H1 (cell line): Measurements from ENCODE around the gene PHYH. TPM values are rescaled to one million over a fixed set of nuclear protein-coding genes. Genes with fewer than 3 reads are reported as not detected.

ENCODE experiments used
- CTCF ChIA-PET: fragments of 300-600 bp; sonication (Branson Sonifier 250); formaldehyde crosslinking; loops from one replicate; lab custom pipeline; 2021; ENCODE audit not compliant: partially characterized antibody; lab: Charles Lee
- POLR2A ChIA-PET: fragments of 300-600 bp; sonication (Branson Sonifier 250); formaldehyde crosslinking; loops from one replicate; lab custom pipeline; 2021; ENCODE audit warnings: inconsistent platforms; ENCODE audit not compliant: partially characterized antibody; lab: Charles Lee
- DNase-seq, 2 experiments: peaks; one replicate each; pipeline versions ENCODE4 v3.0.0 to v3.0.0-alpha.2; 2010 to 2022; ENCODE audit warnings: low spot score in 2 of 2, low read depth in 1 of 2, mixed read lengths in 1 of 2
- FAIRE-seq: peaks from 2 replicates; lab custom pipeline; 2011; peaks lifted over from hg19 to GRCh38; lab: Jason Lieb, UNC
- H2AFZ ChIP-seq: 2 replicates; pipeline ENCODE4 v1.8.1; 2012; ENCODE audit warnings: low read length, inconsistent platforms
- H2AK5ac ChIP-seq: 2 replicates; pipeline ENCODE4 v1.6.1; 2013; ENCODE audit warnings: low read depth, low read length
- H2BK120ac ChIP-seq: replicated peaks from 2 replicates; pipeline ENCODE3; 2013; ENCODE audit warnings: low read depth, low read length, inconsistent platforms
- H2BK12ac ChIP-seq: 2 replicates; pipeline ENCODE4 v1.6.1; 2013; ENCODE audit warnings: low read depth, low read length
- H2BK15ac ChIP-seq: 2 replicates; pipeline ENCODE4 v1.6.1; 2013; ENCODE audit warnings: low read length
- H2BK20ac ChIP-seq: 2 replicates; pipeline ENCODE4 v1.6.1; 2013; ENCODE audit warnings: low read length
- H2BK5ac ChIP-seq: 2 replicates; pipeline ENCODE4 v1.6.1; 2013; ENCODE audit warnings: low read depth, low read length
- H3K14ac ChIP-seq: 2 replicates; pipeline ENCODE4 v1.6.1; 2013; ENCODE audit warnings: inconsistent platforms; ENCODE audit not compliant: insufficient read length
- H3K18ac ChIP-seq: 2 replicates; pipeline ENCODE4 v1.6.1; 2013; ENCODE audit warnings: low read length; ENCODE audit errors: extremely low read depth
- H3K23ac ChIP-seq: 2 replicates; pipeline ENCODE4 v1.6.1; 2013; ENCODE audit warnings: inconsistent platforms; ENCODE audit not compliant: insufficient read length
- H3K23me2 ChIP-seq: 2 replicates; pipeline ENCODE4 v1.6.1; 2013; ENCODE audit warnings: low read depth, low read length
- H3K27ac ChIP-seq: 2 replicates; pipeline ENCODE4 v1.6.1; 2011; ENCODE audit warnings: low read depth, low read length, inconsistent platforms
- H3K27me3 ChIP-seq, 4 experiments: replicated peaks in 1 of 4; 1 replicate in 1 of 4; 2 replicates in 3 of 4; pipeline versions ENCODE4 v1.6.1 to v1.8.1; 2011 to 2013; ENCODE audit warnings: low read length in 3 of 4, mild to moderate bottlenecking in 3 of 4, inconsistent platforms in 2 of 4, mixed read lengths in 2 of 4, moderate library complexity in 1 of 4; ENCODE audit not compliant: control insufficient read depth in 3 of 4, insufficient read depth in 3 of 4; ENCODE audit errors: extremely low read depth in 1 of 4
- H3K36me3 ChIP-seq, 4 experiments: 2 replicates each; pipeline versions ENCODE4 v1.6.1 to v1.8.1; 2011 to 2013; ENCODE audit warnings: mild to moderate bottlenecking in 4 of 4, low read length in 3 of 4, moderate library complexity in 2 of 4, control low read depth in 1 of 4, inconsistent platforms in 1 of 4; ENCODE audit not compliant: insufficient read depth in 4 of 4, control insufficient read depth in 2 of 4
- H3K4ac ChIP-seq: replicated peaks from 2 replicates; pipeline ENCODE3; 2013; ENCODE audit warnings: low read length, low read depth, mixed read lengths, inconsistent platforms; ENCODE audit not compliant: insufficient read length
- H3K4me1 ChIP-seq, 4 experiments: replicated peaks in 1 of 4; 1 replicate in 1 of 4; 2 replicates in 3 of 4; pipeline versions ENCODE4 v1.6.1 to v1.8.1; 2011 to 2013; ENCODE audit warnings: low read length in 3 of 4, inconsistent platforms in 2 of 4, mixed read lengths in 1 of 4; ENCODE audit not compliant: insufficient read depth in 4 of 4, control insufficient read depth in 3 of 4
- H3K4me2 ChIP-seq, 2 experiments: 2 replicates each; pipeline versions ENCODE4 v1.6.1 to v1.8.1; 2011 to 2013; ENCODE audit warnings: low read depth in 2 of 2, low read length in 2 of 2, control low read depth in 1 of 2, inconsistent platforms in 1 of 2, mild to moderate bottlenecking in 1 of 2; ENCODE audit not compliant: insufficient read depth in 1 of 2
- H3K4me3 ChIP-seq, 4 experiments: fragments of 200-600, 300-600 bp in 1 of 4; sonication (generic), shearing (Covaris generic), sonication (Bioruptor Twin) in 1 of 4; 2 replicates each; pipeline versions ENCODE4 v1.5.1 to v1.8.1; 2011 to 2016; ENCODE audit warnings: low read length in 4 of 4, low read depth in 3 of 4, control low read depth in 2 of 4, inconsistent platforms in 2 of 4, mild to moderate bottlenecking in 2 of 4, mixed read lengths in 1 of 4, moderate library complexity in 1 of 4; ENCODE audit not compliant: insufficient read depth in 2 of 4; ENCODE audit errors: extremely low read depth in 1 of 4
- H3K56ac ChIP-seq: replicated peaks from 2 replicates; pipeline ENCODE3; 2013; ENCODE audit warnings: low read depth, mild to moderate bottlenecking, mixed read lengths, low read length, inconsistent platforms; ENCODE audit not compliant: insufficient read length
- H3K79me1 ChIP-seq: 2 replicates; pipeline ENCODE4 v1.6.1; 2013; ENCODE audit warnings: low read depth, low read length, control low read depth
- H3K79me2 ChIP-seq, 2 experiments: 2 replicates each; pipeline versions ENCODE4 v1.6.1 to v1.8.1; 2012 to 2013; ENCODE audit warnings: low read length in 2 of 2, mild to moderate bottlenecking in 2 of 2, inconsistent platforms in 1 of 2; ENCODE audit not compliant: insufficient read depth in 2 of 2, control insufficient read depth in 1 of 2
- H3K9ac ChIP-seq, 4 experiments: replicated peaks in 1 of 4; 1 replicate in 1 of 4; 2 replicates in 3 of 4; pipeline versions ENCODE4 v1.6.1 to v1.8.1; 2011 to 2013; ENCODE audit warnings: low read depth in 3 of 4, low read length in 3 of 4, control low read depth in 2 of 4, mild to moderate bottlenecking in 2 of 4, moderate library complexity in 2 of 4, inconsistent platforms in 1 of 4; ENCODE audit errors: extremely low read depth in 1 of 4
- H3K9me3 ChIP-seq, 2 experiments: 2 replicates each; pipeline versions ENCODE4 v1.6.1 to v1.8.1; 2012 to 2013; ENCODE audit warnings: mild to moderate bottlenecking in 2 of 2, moderate library complexity in 2 of 2, control low read depth in 1 of 2, inconsistent platforms in 1 of 2, low read depth in 1 of 2, low read length in 1 of 2, mixed read lengths in 1 of 2; ENCODE audit not compliant: insufficient read depth in 2 of 2
- H4K20me1 ChIP-seq, 2 experiments: replicated peaks in 1 of 2; 2 replicates each; pipeline versions ENCODE3 to v1.8.1; 2011 to 2013; ENCODE audit warnings: inconsistent platforms in 2 of 2, low read length in 2 of 2, mild to moderate bottlenecking in 1 of 2; ENCODE audit not compliant: insufficient read depth in 2 of 2, control insufficient read depth in 1 of 2
- H4K5ac ChIP-seq: 2 replicates; pipeline ENCODE4 v1.6.1; 2013; ENCODE audit warnings: low read length, low read depth, mixed read lengths, inconsistent platforms; ENCODE audit not compliant: insufficient read length
- H4K8ac ChIP-seq: 2 replicates; pipeline ENCODE4 v1.8.0; 2013; ENCODE audit warnings: mild to moderate bottlenecking, moderate library complexity, low read length, inconsistent platforms; ENCODE audit not compliant: insufficient read depth; ENCODE audit errors: extremely low read depth
- H4K91ac ChIP-seq: replicated peaks from 2 replicates; pipeline ENCODE3; 2013; ENCODE audit warnings: low read length, mixed read lengths, inconsistent platforms; ENCODE audit not compliant: insufficient read length
- CEBPB ChIP-seq: IDR thresholded peaks from 2 replicates; pipeline ENCODE4 v1.6.1; 2012; ENCODE audit warnings: low read depth, low read length
- CREB1 ChIP-seq: IDR thresholded peaks from 2 replicates; pipeline ENCODE4 v1.6.1; 2012; ENCODE audit warnings: inconsistent platforms
- CTCF ChIP-seq, 3 experiments: IDR thresholded peaks; 1 replicate in 2 of 3; 2 replicates in 1 of 3; pipeline versions ENCODE4 v1.5.1 to v1.6.1; 2011; ENCODE audit warnings: low read length in 3 of 3, mild to moderate bottlenecking in 3 of 3, inconsistent platforms in 2 of 3, low read depth in 1 of 3, moderate library complexity in 1 of 3; ENCODE audit not compliant: insufficient read depth in 1 of 3; ENCODE audit errors: control extremely low read depth in 1 of 3
- FOSL1 ChIP-seq: IDR thresholded peaks from 2 replicates; pipeline ENCODE4 v1.6.1; 2011; ENCODE audit warnings: mild to moderate bottlenecking, low read depth, low read length, moderate library complexity; ENCODE audit not compliant: insufficient read depth
- RNF2 ChIP-seq: fragments of 200-900, 300-1000 bp; sonication (generic); IDR thresholded peaks from 2 replicates; pipeline ENCODE4 v1.7.1; 2016; ENCODE audit warnings: borderline replicate concordance, low read depth, mild to moderate bottlenecking, antibody characterized with exemption, low read length; ENCODE audit not compliant: poor library complexity, severe bottlenecking; ENCODE audit errors: missing control alignments
- SAP30 ChIP-seq: fragments of 300-600 bp; sonication (generic); IDR thresholded peaks from 2 replicates; pipeline ENCODE4 v1.7.1; 2012; ENCODE audit warnings: low read length, moderate library complexity, mild to moderate bottlenecking, inconsistent platforms; ENCODE audit not compliant: insufficient read depth, insufficient replicate concordance
- SP1 ChIP-seq: IDR thresholded peaks from 2 replicates; pipeline ENCODE4 v1.6.1; 2011; ENCODE audit warnings: low read depth, low read length
- SP2 ChIP-seq: IDR thresholded peaks from 2 replicates; pipeline ENCODE4 v1.6.1; 2012; ENCODE audit warnings: mild to moderate bottlenecking, low read length, inconsistent platforms
- SUZ12 ChIP-seq: fragments of 200-600 bp; sonication (generic); IDR thresholded peaks from 2 replicates; pipeline ENCODE4 v1.6.1; 2012; ENCODE audit warnings: mild to moderate bottlenecking, inconsistent platforms, low read length, moderate library complexity, mixed read lengths
- TAF1 ChIP-seq: IDR thresholded peaks from 2 replicates; pipeline ENCODE4 v1.6.1; 2011; ENCODE audit warnings: mild to moderate bottlenecking, low read depth, low read length
- TBP ChIP-seq: IDR thresholded peaks from 2 replicates; pipeline ENCODE4 v1.6.1; 2011; ENCODE audit warnings: low read depth, low read length, improper control_type of control experiment
- WGBS, 2 experiments: shearing (Covaris generic) in 1 of 2; methylation state at CpG; one replicate each; pipeline versions ENCODE4 v1.1.6 to v1.1.7; 2013 to 2015; ENCODE audit warnings: low lambda C conversion rate in 2 of 2, mixed read lengths in 2 of 2, inconsistent platforms in 1 of 2, low coverage in 1 of 2, missing lambda C conversion rate in 1 of 2; ENCODE audit not compliant: insufficient replicate concordance in 2 of 2, insufficient coverage in 1 of 2, insufficient read length in 1 of 2; ENCODE audit errors: extremely low coverage in 1 of 2, missing lambda C conversion rate in 1 of 2; 5-methylcytosine and 5-hydroxymethylcytosine counted together
- polyA plus RNA-seq, 7 experiments: library from polyadenylated mRNA; depleted of rRNA in 3 of 7; stranded (reverse) in 5 of 7; unstranded in 2 of 7; fragments of >200 nt in 5 of 7; fragments of 200-250 nt in 2 of 7; gene quantifications; 1 replicate in 5 of 7; 2 replicates in 1 of 7; 4 replicates in 1 of 7; pipeline versions ENCODE4 v1.2.1 to v1.2.3, GENCODE V29; 2011 to 2013; ENCODE audit warnings: missing spikeins in 2 of 7, mixed read lengths in 2 of 7
- total RNA-seq: library from RNA; stranded (reverse); fragmentation: NEBNext Ultra II Directional; extraction: Animal tissue kit (Norgen Biotek cat#: 25700); gene quantifications from 2 replicates; pipeline ENCODE4 v1.2.1, GENCODE V29; 2021

The PHYH gene
- total and polyA plus RNA-seq, 2 of the 8 experiments (the other 6 are each of a cell fraction or from before 2014, with no cell fraction given) = 22.0 to 22.7 TPM

GRCh38 chr10:13328613-13329012 is 28.7 kb upstream of the PHYH start:
- H3K27me3 ChIP-seq = no peaks in the 10 kb centered on the region
- H3K14ac ChIP-seq = no peak overlapping the region
- peaks cover 12 to 14% of the 10 kb centered on the region in 2 experiments for H4K20me1 ChIP-seq
- FAIRE-seq (no peak), DNase-seq (no peak)
- H2BK120ac ChIP-seq = no peak overlapping the region
- H3K23me2 ChIP-seq = peaks cover 2% of the 10 kb centered on the region; the same call in 1 of the 2 replicates
- no peak overlapping the region for H3K56ac ChIP-seq
- H3K23ac ChIP-seq = no peak overlapping the region
- H2BK5ac ChIP-seq = no peak overlapping the region
- H2BK20ac ChIP-seq = no peak overlapping the region
- H4K8ac ChIP-seq = peak overlapping the region; percentile 57; the same call in 1 of the 2 replicates
- H4K91ac ChIP-seq = peak overlapping the region; percentile 25
- H3K27ac ChIP-seq = no peak overlapping the region
- H3K9ac ChIP-seq = no peak overlapping the region
- H3K9me3 ChIP-seq = no peaks in the 10 kb centered on the region
- H2AFZ ChIP-seq = no peak overlapping the region
- no peak overlapping the region for H4K5ac ChIP-seq
- H3K4me3 ChIP-seq = no peak overlapping the region
- no peak overlapping the region for H3K4ac ChIP-seq
- no peak overlapping the region for H2BK15ac ChIP-seq
- peaks cover 4 to 8% (median 5%) of the 10 kb centered on the region in 4 experiments; a peak in 6 of 7 replicates for H3K4me1 ChIP-seq
- H3K79me2 ChIP-seq = peaks cover 0 to 39% of the 10 kb centered on the region in 2 experiments; a peak in 2 of 4 replicates
- no peak overlapping the region for H2AK5ac ChIP-seq
- CTCF ChIA-PET = interaction anchor here (3.6 kb wide), 1 partner anchor 23 kb away, joined by 24 read pairs; no protein-coding TSS in a partner anchor
- H3K79me1 ChIP-seq = peaks cover 3% of the 10 kb centered on the region; the same call in 1 of the 2 replicates
- H3K36me3 ChIP-seq = peaks cover 40 to 92% (median 71%) of the 10 kb centered on the region in 4 experiments
- no peak overlapping the region for H2BK12ac ChIP-seq
- no peak overlapping the region for H3K18ac ChIP-seq
- POLR2A ChIA-PET = interaction anchor here (1.0 to 4.6 kb wide), 6 partner anchors 10 to 25 kb away, joined by 3 to 50 read pairs (median 10); no protein-coding TSS in a partner anchor
- WGBS, 2 experiments = 79% methylated on average over 10 of the region's 10 CpGs; no CpG with 5 or more reads in 1 of the 2 experiments
- H3K4me2 ChIP-seq = no peak overlapping the region
- TF ChIP-seq FOSL1 = no peak
- no peak for TF ChIP-seq RNF2
- no peak for TF ChIP-seq CEBPB
- TF ChIP-seq CTCF (IDR thresholded peaks at IDR 0.05; ENCODE audit: control extremely low read depth in 1 of 3, insufficient read depth in 1 of 3, low read depth in 1 of 3, low read length in 3 of 3) = no peak
- TF ChIP-seq SP2 = no peak
- no peak for TF ChIP-seq SP1
- no peak for TF ChIP-seq SAP30
- TF ChIP-seq TBP = no peak
- TF ChIP-seq TAF1 = no peak
- TF ChIP-seq SUZ12 = no peak
- TF ChIP-seq CREB1 = no peak
